ENCODE measurements around the gene TRIM32. TPM values are rescaled to one million over a fixed set of nuclear protein-coding genes. Genes with fewer than 3 reads are reported as not detected.

The TRIM32 gene
- total and polyA plus RNA-seq, 4 donors: 3.3 to 25.5 (median 13.1) TPM

GRCh38 chr9:116712781-116713180, 25.7 kb downstream of the TRIM32 start:
- H3K27me3 ChIP-seq (ENCODE audit: control insufficient read depth in 1 of 2, insufficient read depth in 2 of 2, low read length in 1 of 2): no peaks in the 10 kb centered on the region
- intact Hi-C loops (cut with DNase I): no loop called here
- H3K27ac ChIP-seq (ENCODE audit: low read depth in 1 of 2, low read length in 2 of 2): no peak overlapping the region
- H3K36me3 ChIP-seq (ENCODE audit: control insufficient read depth in 1 of 2, insufficient read depth in 2 of 2, low read length in 1 of 2): no peaks in the 10 kb centered on the region
- no peak for ATAC-seq (ENCODE audit: low FRiP score)
- no peak for DNase-seq
- WGBS, 2 donors: 87 to 90% methylated on average over 3 of the region's 3 CpGs
- no peaks in the 10 kb centered on the region for H3K4me1 ChIP-seq (ENCODE audit: control insufficient read depth in 1 of 2, insufficient read depth in 2 of 2, low read length in 2 of 2)
- no peak overlapping the region for H3K4me3 ChIP-seq (ENCODE audit: low read length in 2 of 2)
- no peaks in the 10 kb centered on the region for H3K9me3 ChIP-seq (ENCODE audit: control insufficient read depth, low read length)

GRCh38 chr9:116713271-116713670, 26.2 kb downstream of the TRIM32 start:
- no peaks in the 10 kb centered on the region for H3K4me1 ChIP-seq (ENCODE audit: control insufficient read depth in 1 of 2, insufficient read depth in 2 of 2, low read length in 2 of 2)
- no peak overlapping the region for H3K27ac ChIP-seq (ENCODE audit: low read depth in 1 of 2, low read length in 2 of 2)
- H3K27me3 ChIP-seq (ENCODE audit: control insufficient read depth in 1 of 2, insufficient read depth in 2 of 2, low read length in 1 of 2): no peaks in the 10 kb centered on the region
- no peak for DNase-seq
- WGBS, 2 donors: 78 to 79% methylated on average over 4 of the region's 4 CpGs
- H3K36me3 ChIP-seq (ENCODE audit: control insufficient read depth in 1 of 2, insufficient read depth in 2 of 2, low read length in 1 of 2): no peaks in the 10 kb centered on the region
- intact Hi-C loops (cut with DNase I): no loop called here
- H3K9me3 ChIP-seq (ENCODE audit: control insufficient read depth, low read length): no peaks in the 10 kb centered on the region
- no peak for ATAC-seq (ENCODE audit: low FRiP score)
- no peak overlapping the region for H3K4me3 ChIP-seq (ENCODE audit: low read length in 2 of 2)

DNA sequence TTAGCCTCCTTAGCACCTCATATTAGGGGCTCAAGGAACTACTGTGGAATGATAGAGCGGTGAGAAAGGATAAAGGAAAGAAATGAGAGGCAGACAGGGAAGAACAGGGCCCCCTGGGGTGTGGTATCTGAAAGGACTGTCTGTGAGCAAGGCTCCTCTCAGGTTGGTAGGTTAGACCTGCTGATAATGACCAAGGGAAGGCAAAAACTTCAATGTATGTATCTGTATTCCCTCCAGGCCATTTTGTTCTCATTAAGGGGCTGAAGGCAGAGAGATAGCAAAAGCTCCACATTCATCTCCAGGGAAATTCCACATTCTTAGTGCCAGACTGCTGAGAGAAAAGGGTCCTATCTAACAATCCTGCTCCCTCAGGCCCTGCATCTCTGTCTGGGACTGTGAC, 28.6 kb downstream of the TRIM32 start:
- H3K9me3 ChIP-seq (ENCODE audit: control insufficient read depth, low read length): no peaks in the 10 kb centered on the region
- no peak for ATAC-seq (ENCODE audit: low FRiP score)
- H3K27ac ChIP-seq (ENCODE audit: low read depth in 1 of 2, low read length in 2 of 2): no peak overlapping the region
- no peak for DNase-seq
- intact Hi-C loops (cut with DNase I): no loop called here
- no peaks in the 10 kb centered on the region for H3K27me3 ChIP-seq (ENCODE audit: control insufficient read depth in 1 of 2, insufficient read depth in 2 of 2, low read length in 1 of 2)
- no peaks in the 10 kb centered on the region for H3K36me3 ChIP-seq (ENCODE audit: control insufficient read depth in 1 of 2, insufficient read depth in 2 of 2, low read length in 1 of 2)
- no peak overlapping the region for H3K4me3 ChIP-seq (ENCODE audit: low read length in 2 of 2)
- WGBS, 2 donors: 95 to 96% methylated on average over 1 of the region's 1 CpG
- H3K4me1 ChIP-seq (ENCODE audit: control insufficient read depth in 1 of 2, insufficient read depth in 2 of 2, low read length in 2 of 2): no peaks in the 10 kb centered on the region

GRCh38 chr9:116716438-116716837, 29.3 kb downstream of the TRIM32 start:
- intact Hi-C loops (cut with DNase I): no loop called here
- ATAC-seq (ENCODE audit: low FRiP score) (no peak), DNase-seq (no peak)

GRCh38 chr9:116717150-116717549, 30.0 kb downstream of the TRIM32 start:
- no peaks in the 10 kb centered on the region for H3K9me3 ChIP-seq (ENCODE audit: control insufficient read depth, low read length)
- WGBS, 2 donors: 56 to 57% methylated on average over 7 of the region's 7 CpGs
- H3K4me1 ChIP-seq (ENCODE audit: control insufficient read depth in 1 of 2, insufficient read depth in 2 of 2, low read length in 2 of 2): no peaks in the 10 kb centered on the region
- no peak for ATAC-seq (ENCODE audit: low FRiP score)
- H3K27ac ChIP-seq (ENCODE audit: low read depth in 1 of 2, low read length in 2 of 2): no peak overlapping the region
- H3K4me3 ChIP-seq (ENCODE audit: low read length in 2 of 2): no peak overlapping the region
- no peaks in the 10 kb centered on the region for H3K36me3 ChIP-seq (ENCODE audit: control insufficient read depth in 1 of 2, insufficient read depth in 2 of 2, low read length in 1 of 2)
- no peak for DNase-seq
- H3K27me3 ChIP-seq (ENCODE audit: control insufficient read depth in 1 of 2, insufficient read depth in 2 of 2, low read length in 1 of 2): no peaks in the 10 kb centered on the region
- intact Hi-C loops (cut with DNase I): no loop called here

More at GRCh38 chr9:116716438-116716837, 29.3 kb downstream of the TRIM32 start:
- Histone ChIP-seq H3K27ac (ENCODE audit: low read depth in 1 of 2, low read length in 2 of 2) (no peak overlapping the region), H3K36me3 (ENCODE audit: control insufficient read depth in 1 of 2, insufficient read depth in 2 of 2, low read length in 1 of 2) (no peaks in the 10 kb centered on the region), H3K4me1 (ENCODE audit: control insufficient read depth in 1 of 2, insufficient read depth in 2 of 2, low read length in 2 of 2) (no peaks in the 10 kb centered on the region), H3K9me3 (ENCODE audit: control insufficient read depth, low read length) (no peaks in the 10 kb centered on the region), H3K4me3 (ENCODE audit: low read length in 2 of 2) (no peak overlapping the region), H3K27me3 (ENCODE audit: control insufficient read depth in 1 of 2, insufficient read depth in 2 of 2, low read length in 1 of 2) (no peaks in the 10 kb centered on the region)

DNA sequence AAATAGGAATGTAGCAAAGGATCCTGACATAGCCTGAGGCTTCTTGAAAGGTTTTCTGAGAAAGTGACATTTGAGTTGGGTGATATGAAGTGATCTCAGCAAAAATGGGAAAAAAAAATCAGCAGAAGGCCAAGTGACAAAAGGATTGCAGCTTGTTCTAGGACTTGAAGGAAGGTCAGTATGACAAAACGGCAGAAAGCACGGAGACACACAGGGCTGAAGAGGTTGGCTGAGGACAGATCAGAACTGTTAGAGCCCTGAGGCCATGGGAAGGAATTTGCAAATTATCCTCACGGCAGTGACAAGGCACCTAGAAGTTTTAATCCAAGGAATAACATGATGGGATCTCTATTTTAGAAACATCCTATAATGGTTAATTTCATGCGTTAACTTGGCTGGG, 31.0 kb downstream of the TRIM32 start:
- ATAC-seq (ENCODE audit: low FRiP score) (no peak), DNase-seq (no peak)
- H3K9me3 ChIP-seq (ENCODE audit: control insufficient read depth, low read length): no peaks in the 10 kb centered on the region
- H3K4me3 ChIP-seq (ENCODE audit: low read length in 2 of 2): no peak overlapping the region
- no peaks in the 10 kb centered on the region for H3K36me3 ChIP-seq (ENCODE audit: control insufficient read depth in 1 of 2, insufficient read depth in 2 of 2, low read length in 1 of 2)
- no peak overlapping the region for H3K27ac ChIP-seq (ENCODE audit: low read depth in 1 of 2, low read length in 2 of 2)
- WGBS, 2 donors: 95 to 97% methylated on average over 4 of the region's 4 CpGs
- no peaks in the 10 kb centered on the region for H3K27me3 ChIP-seq (ENCODE audit: control insufficient read depth in 1 of 2, insufficient read depth in 2 of 2, low read length in 1 of 2)
- H3K4me1 ChIP-seq (ENCODE audit: control insufficient read depth in 1 of 2, insufficient read depth in 2 of 2, low read length in 2 of 2): no peaks in the 10 kb centered on the region
- intact Hi-C loops (cut with DNase I): no loop called here

DNA sequence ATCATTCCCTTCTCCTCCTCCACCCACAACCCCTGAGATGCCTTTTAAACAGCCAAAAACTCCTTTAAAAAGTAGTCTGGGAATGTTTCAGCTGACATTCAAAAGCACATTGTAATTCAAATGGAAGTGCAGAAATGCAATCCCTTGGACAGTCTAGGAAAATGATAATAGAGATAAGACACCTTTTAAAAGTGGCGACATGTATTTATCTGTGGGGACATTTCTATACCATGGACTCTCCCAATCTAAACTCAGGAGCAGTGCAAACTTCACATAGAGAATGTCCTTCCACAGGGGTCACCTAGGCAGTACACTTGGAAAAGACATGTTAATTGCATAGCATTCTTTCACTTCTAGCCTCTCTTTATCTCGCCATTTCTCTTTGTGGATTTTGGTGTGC, 33.0 kb downstream of the TRIM32 start:
- Histone ChIP-seq H3K4me3 (ENCODE audit: low read length in 2 of 2) (no peak overlapping the region), H3K4me1 (ENCODE audit: control insufficient read depth in 1 of 2, insufficient read depth in 2 of 2, low read length in 2 of 2) (no peaks in the 10 kb centered on the region), H3K36me3 (ENCODE audit: control insufficient read depth in 1 of 2, insufficient read depth in 2 of 2, low read length in 1 of 2) (no peaks in the 10 kb centered on the region), H3K27ac (ENCODE audit: low read depth in 1 of 2, low read length in 2 of 2) (no peak overlapping the region), H3K27me3 (ENCODE audit: control insufficient read depth in 1 of 2, insufficient read depth in 2 of 2, low read length in 1 of 2) (no peaks in the 10 kb centered on the region), H3K9me3 (ENCODE audit: control insufficient read depth, low read length) (no peaks in the 10 kb centered on the region)
- no peak for DNase-seq
- intact Hi-C loops (cut with DNase I): no loop called here
- WGBS, 2 donors: 90 to 91% methylated on average over 2 of the region's 2 CpGs
- ATAC-seq (ENCODE audit: low FRiP score): no peak

- DNase-seq (no peak), ATAC-seq (ENCODE audit: low FRiP score) (no peak)
- H3K36me3 ChIP-seq (ENCODE audit: control insufficient read depth in 1 of 2, insufficient read depth in 2 of 2, low read length in 1 of 2): no peaks in the 10 kb centered on the region
- intact Hi-C loops (cut with DNase I): no loop called here
- no peak overlapping the region for H3K27ac ChIP-seq (ENCODE audit: low read depth in 1 of 2, low read length in 2 of 2)
- H3K9me3 ChIP-seq (ENCODE audit: control insufficient read depth, low read length): no peaks in the 10 kb centered on the region
- 95% methylated on average over 3 of the region's 3 CpGs for WGBS, 2 donors
- no peaks in the 10 kb centered on the region for H3K27me3 ChIP-seq (ENCODE audit: control insufficient read depth in 1 of 2, insufficient read depth in 2 of 2, low read length in 1 of 2)
- no peak overlapping the region for H3K4me3 ChIP-seq (ENCODE audit: low read length in 2 of 2)
- no peaks in the 10 kb centered on the region for H3K4me1 ChIP-seq (ENCODE audit: control insufficient read depth in 1 of 2, insufficient read depth in 2 of 2, low read length in 2 of 2)
These were observed 34.3 kb downstream of the TRIM32 start for GRCh38 chr9:116721411-116721810.

DNA sequence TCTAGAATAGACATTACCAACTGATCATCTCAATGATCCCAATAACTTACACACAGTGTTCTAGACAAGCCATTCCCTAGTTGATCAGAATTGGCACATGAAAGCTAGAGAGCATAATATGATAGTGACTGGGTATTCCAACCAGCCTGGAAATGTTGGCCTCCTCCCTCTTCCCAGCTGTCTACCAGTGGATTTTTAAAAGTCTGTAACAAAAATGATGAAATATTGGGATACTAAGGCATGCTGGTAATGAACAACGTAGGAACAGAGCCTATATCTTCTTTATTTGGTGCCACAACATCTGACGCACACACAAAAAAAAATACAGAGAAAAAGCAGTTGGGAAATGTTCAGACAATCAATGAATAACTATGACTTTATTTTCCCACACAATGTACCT, 34.8 kb downstream of the TRIM32 start:
- Histone ChIP-seq H3K36me3 (ENCODE audit: control insufficient read depth in 1 of 2, insufficient read depth in 2 of 2, low read length in 1 of 2) (no peaks in the 10 kb centered on the region), H3K9me3 (ENCODE audit: control insufficient read depth, low read length) (no peaks in the 10 kb centered on the region), H3K4me3 (ENCODE audit: low read length in 2 of 2) (no peak overlapping the region), H3K4me1 (ENCODE audit: control insufficient read depth in 1 of 2, insufficient read depth in 2 of 2, low read length in 2 of 2) (no peaks in the 10 kb centered on the region), H3K27ac (ENCODE audit: low read depth in 1 of 2, low read length in 2 of 2) (no peak overlapping the region), H3K27me3 (ENCODE audit: control insufficient read depth in 1 of 2, insufficient read depth in 2 of 2, low read length in 1 of 2) (no peaks in the 10 kb centered on the region)
- intact Hi-C loops (cut with DNase I): no loop called here
- ATAC-seq (ENCODE audit: low FRiP score) (no peak), DNase-seq (no peak)
- 59 to 86% methylated on average over 2 of the region's 2 CpGs for WGBS, 2 donors

Data from aorta (tissue), 5 donors.